ENCODE data around the gene PLCL1. TPM values are rescaled to one million over a fixed set of nuclear protein-coding genes. Genes with fewer than 3 reads are reported as not detected.

The PLCL1 gene
- total RNA-seq, 1 donor from 2014 or later: 14.3 TPM

DNA sequence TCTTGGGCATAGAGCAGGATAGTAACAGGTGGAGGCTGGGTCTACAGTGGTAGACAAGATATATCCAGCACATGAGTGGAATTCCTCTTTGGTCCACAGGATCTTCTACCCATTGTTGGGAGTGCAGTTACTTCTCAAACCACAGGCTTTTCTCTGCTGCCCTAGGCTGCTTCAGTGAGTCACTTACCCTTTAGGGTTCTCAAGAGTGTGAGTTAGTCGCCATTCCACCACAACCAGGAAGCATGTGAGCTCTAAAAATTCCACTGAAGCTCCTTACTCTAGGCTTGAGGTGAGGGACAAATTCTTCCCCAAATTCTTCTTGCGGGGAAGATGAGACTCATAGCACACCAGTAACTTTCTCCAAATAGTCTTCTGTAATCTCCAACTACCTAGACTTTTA lies 189.4 kb downstream of the PLCL1 start:
- TF ChIP-seq, protein P1, sequence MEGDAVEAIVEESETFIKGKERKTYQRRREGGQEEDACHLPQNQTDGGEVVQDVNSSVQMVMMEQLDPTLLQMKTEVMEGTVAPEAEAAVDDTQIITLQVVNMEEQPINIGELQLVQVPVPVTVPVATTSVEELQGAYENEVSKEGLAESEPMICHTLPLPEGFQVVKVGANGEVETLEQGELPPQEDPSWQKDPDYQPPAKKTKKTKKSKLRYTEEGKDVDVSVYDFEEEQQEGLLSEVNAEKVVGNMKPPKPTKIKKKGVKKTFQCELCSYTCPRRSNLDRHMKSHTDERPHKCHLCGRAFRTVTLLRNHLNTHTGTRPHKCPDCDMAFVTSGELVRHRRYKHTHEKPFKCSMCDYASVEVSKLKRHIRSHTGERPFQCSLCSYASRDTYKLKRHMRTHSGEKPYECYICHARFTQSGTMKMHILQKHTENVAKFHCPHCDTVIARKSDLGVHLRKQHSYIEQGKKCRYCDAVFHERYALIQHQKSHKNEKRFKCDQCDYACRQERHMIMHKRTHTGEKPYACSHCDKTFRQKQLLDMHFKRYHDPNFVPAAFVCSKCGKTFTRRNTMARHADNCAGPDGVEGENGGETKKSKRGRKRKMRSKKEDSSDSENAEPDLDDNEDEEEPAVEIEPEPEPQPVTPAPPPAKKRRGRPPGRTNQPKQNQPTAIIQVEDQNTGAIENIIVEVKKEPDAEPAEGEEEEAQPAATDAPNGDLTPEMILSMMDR (IDR thresholded peaks at IDR 0.05): no peak
- H3K36me3 ChIP-seq: no peaks in the 10 kb centered on the region
- DNase-seq (ENCODE audit: low spot score in 2 of 2): no peak
- no peak overlapping the region for H3K27ac ChIP-seq
- H3K9me3 ChIP-seq: no peaks in the 10 kb centered on the region
- intact Hi-C loops (cut with DNase I): no loop called here
- no peak overlapping the region for H3K4me3 ChIP-seq
- H3K27me3 ChIP-seq: no peaks in the 10 kb centered on the region
- peaks cover 0 to 13% of the 10 kb centered on the region in 2 donors for H3K4me1 ChIP-seq

DNA sequence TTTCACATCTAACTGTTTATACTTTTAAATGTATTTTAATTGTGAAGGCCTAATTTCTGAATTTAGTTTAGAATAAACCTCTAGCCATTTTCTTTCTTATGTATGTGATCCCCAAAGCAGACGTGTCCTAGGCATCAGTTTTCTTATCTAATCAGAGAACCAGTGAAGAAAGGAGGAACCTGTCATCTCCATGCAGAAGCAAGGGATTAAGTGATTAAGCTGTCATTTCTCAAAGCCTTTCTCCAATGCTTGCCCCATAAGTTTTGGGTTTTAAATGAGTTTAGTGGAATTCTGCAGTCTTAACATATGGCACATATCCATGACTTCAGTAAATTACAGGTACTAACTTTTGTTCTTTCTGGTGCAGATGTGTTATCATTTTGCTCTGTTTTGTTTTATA lies 190.4 kb downstream of the PLCL1 start:
- no peak for DNase-seq (ENCODE audit: low spot score in 2 of 2)
- H3K27me3 ChIP-seq: no peaks in the 10 kb centered on the region
- no peak overlapping the region for H3K4me3 ChIP-seq
- H3K27ac ChIP-seq: no peak overlapping the region
- intact Hi-C loops (cut with DNase I): no loop called here
- peaks cover 0 to 13% of the 10 kb centered on the region in 2 donors for H3K4me1 ChIP-seq
- TF ChIP-seq, protein P1 (IDR thresholded peaks at IDR 0.05): no peak
- H3K9me3 ChIP-seq: no peaks in the 10 kb centered on the region
- no peaks in the 10 kb centered on the region for H3K36me3 ChIP-seq

DNA sequence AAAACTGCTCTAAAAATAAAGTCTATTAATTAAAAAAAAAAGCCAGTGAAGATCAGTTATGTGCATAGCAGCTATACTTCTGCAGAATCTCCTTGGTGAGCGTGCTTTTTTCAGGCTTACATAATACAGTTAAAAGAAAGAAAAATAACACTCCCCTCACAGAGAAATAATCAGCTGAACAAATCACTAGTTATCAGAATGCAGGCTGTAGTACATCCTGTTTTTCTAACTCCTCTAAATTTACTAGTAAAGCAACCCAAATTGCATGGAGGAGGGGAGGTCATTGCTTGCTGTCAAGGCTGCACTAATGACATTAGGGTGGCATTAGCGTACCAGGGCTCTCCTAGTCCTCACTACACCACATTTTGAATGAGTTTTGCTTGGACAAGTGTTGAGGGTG lies 192.2 kb downstream of the PLCL1 start:
- H3K9me3 ChIP-seq: no peaks in the 10 kb centered on the region
- TF ChIP-seq, protein P1 (IDR thresholded peaks at IDR 0.05): no peak
- intact Hi-C loops (cut with DNase I): no loop called here

DNA sequence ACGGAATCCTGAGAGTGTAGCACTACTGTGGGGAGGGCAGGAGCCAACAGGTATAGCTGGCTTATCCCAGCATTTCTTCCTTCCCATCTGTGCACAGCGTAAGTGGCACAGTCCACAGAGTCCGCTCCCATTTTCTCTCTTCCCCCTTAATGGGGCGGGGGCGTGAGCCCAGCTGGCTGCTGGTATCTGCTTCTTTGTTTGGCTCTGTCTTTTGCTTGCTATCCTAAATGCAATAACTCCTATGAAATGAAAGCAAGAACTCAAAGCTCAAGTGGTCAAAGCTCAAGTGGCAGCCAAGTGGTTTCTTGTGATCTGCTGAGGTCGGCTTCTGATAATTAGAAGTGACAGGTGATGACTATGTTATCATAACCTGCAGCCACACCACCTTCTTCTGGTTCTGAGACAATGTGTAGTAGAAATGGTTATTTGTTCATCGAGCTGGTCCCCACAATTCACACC lies 192.7 kb downstream of the PLCL1 start:
- H3K9me3 ChIP-seq: no peaks in the 10 kb centered on the region
- intact Hi-C loops (cut with DNase I): no loop called here

More for the DNA sequence above, 192.2 kb downstream of the PLCL1 start:
- Histone ChIP-seq H3K27ac (no peak overlapping the region), H3K4me3 (no peak overlapping the region), H3K27me3 (no peaks in the 10 kb centered on the region), H3K36me3 (no peaks in the 10 kb centered on the region), H3K4me1 (peaks cover 0 to 13% of the 10 kb centered on the region in 2 donors)
- DNase-seq (ENCODE audit: low spot score in 2 of 2): no peak

DNA sequence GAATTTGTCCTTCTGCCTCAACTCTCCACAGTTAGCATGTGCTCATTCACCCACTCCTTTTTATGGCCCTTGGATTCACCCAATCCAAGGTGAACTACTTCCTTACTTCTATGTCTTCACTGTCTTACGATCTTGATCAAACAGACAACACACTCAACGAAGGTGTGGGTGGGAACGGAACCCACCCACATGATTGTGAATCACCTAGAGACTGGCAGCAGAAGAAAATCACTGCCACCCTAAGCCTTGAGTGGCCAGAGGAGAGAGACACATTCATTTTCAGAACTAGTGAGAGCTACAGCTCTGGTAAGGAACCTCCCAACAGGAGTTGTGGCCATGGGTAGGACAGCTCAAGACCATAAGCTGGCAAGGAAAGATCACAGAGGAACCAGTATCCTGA lies 194.3 kb downstream of the PLCL1 start:
- H3K4me1 ChIP-seq: peaks cover 0 to 13% of the 10 kb centered on the region in 2 donors
- H3K27ac ChIP-seq: no peak overlapping the region
- no peaks in the 10 kb centered on the region for H3K9me3 ChIP-seq
- intact Hi-C loops (cut with DNase I): no loop called here
- TF ChIP-seq, protein P1 (IDR thresholded peaks at IDR 0.05): no peak
- no peaks in the 10 kb centered on the region for H3K36me3 ChIP-seq
- H3K4me3 ChIP-seq: no peak overlapping the region
- DNase-seq (ENCODE audit: low spot score in 2 of 2): no peak
- no peaks in the 10 kb centered on the region for H3K27me3 ChIP-seq

More for the DNA sequence above, 192.7 kb downstream of the PLCL1 start:
- no peaks in the 10 kb centered on the region for H3K27me3 ChIP-seq
- DNase-seq (ENCODE audit: low spot score in 2 of 2): no peak
- peaks cover 0 to 13% of the 10 kb centered on the region in 2 donors for H3K4me1 ChIP-seq
- no peaks in the 10 kb centered on the region for H3K36me3 ChIP-seq
- H3K27ac ChIP-seq: no peak overlapping the region
- H3K4me3 ChIP-seq: no peak overlapping the region
- TF ChIP-seq, protein P1 (IDR thresholded peaks at IDR 0.05): no peak

DNA sequence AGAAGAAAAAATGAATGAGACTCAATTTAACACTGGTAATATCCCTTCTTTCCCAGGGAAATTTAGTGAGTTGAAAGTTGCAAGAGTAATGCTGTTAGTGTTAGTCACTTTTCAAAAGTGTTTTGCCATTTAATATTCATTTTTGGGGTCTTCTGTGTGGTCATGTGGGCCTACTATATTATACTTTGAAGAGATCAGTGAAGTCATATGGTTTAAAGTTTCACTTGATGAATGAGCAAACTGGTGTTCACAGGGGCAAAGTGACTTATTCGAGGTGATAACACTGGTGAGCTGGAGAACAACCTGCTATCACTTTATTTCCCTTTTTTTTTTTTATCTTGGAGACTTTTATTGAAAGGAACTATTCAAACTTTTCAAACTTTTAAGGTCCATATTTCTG lies 196.0 kb downstream of the PLCL1 start:
- TF ChIP-seq, protein P1 (IDR thresholded peaks at IDR 0.05): no peak

More for the DNA sequence above, 196.0 kb downstream of the PLCL1 start:
- H3K27me3 ChIP-seq: no peaks in the 10 kb centered on the region
- DNase-seq (ENCODE audit: low spot score in 2 of 2): no peak
- H3K36me3 ChIP-seq: no peaks in the 10 kb centered on the region
- H3K27ac ChIP-seq: no peak overlapping the region
- H3K9me3 ChIP-seq: no peaks in the 10 kb centered on the region
- peaks cover 0 to 21% of the 10 kb centered on the region in 2 donors for H3K4me1 ChIP-seq
- H3K4me3 ChIP-seq: no peak overlapping the region
- intact Hi-C loops (cut with DNase I): no loop called here
